ENCODE data around the gene SFMBT2. TPM values are rescaled to one million over a fixed set of nuclear protein-coding genes. Genes with fewer than 3 reads are reported as not detected.

SFMBT2 gene
- total RNA-seq, 1 experiment from 2014 or later: 0.02 TPM

- ChIA-PET POLR2A (no interaction called here), CTCF (no interaction called here), RAD21 (ENCODE audit: low non-redundant PET in 1 of 2, low total read pairs in 2 of 2, uncharacterized antibody in 2 of 2, unreplicated experiment in 2 of 2) (no interaction called here)
- Histone ChIP-seq H3K9ac (ENCODE audit: low read length) (no peak overlapping the region), H3K27me3 (ENCODE audit: insufficient read depth, low read length) (no peaks in the 10 kb centered on the region), H3K79me2 (ENCODE audit: insufficient read depth, low read length) (no peaks in the 10 kb centered on the region), H3K4me3 (replicated peaks in 1 of 2; ENCODE audit: low read depth in 1 of 2, low read length in 2 of 2) (no peak overlapping the region), H2AFZ (ENCODE audit: low read depth, low read length, poor library complexity, severe bottlenecking) (no peak overlapping the region), H3K4me2 (ENCODE audit: low read length) (no peak overlapping the region), H3K9me2 (ENCODE audit: insufficient read depth) (no peaks in the 10 kb centered on the region), H4K20me1 (ENCODE audit: insufficient read depth) (no peaks in the 10 kb centered on the region), H3K27ac (ENCODE audit: low read depth, low read length) (no peak overlapping the region), H3K36me3 (ENCODE audit: control insufficient read depth in 1 of 2, insufficient read depth in 2 of 2, low read length in 2 of 2) (no peaks in the 10 kb centered on the region), H3K4me1 (ENCODE audit: control insufficient read depth in 1 of 2, insufficient read depth in 2 of 2, low read length in 2 of 2) (no peaks in the 10 kb centered on the region), H3K9me3 (ENCODE audit: control insufficient read depth in 1 of 2, insufficient read depth in 1 of 2, low read depth in 1 of 2, low read length in 2 of 2) (no peaks in the 10 kb centered on the region)
- DNase-seq (ENCODE audit: low read depth, low spot score) (no peak), ATAC-seq (no peak)
- TF ChIP-seq ZFX (IDR thresholded peaks at IDR 0.05) (no peak), CBX3 (IDR thresholded peaks at IDR 0.05; ENCODE audit: low read depth) (no peak), ZBTB33 (IDR thresholded peaks at IDR 0.05; ENCODE audit: extremely low read depth, insufficient replicate concordance, low read length) (no peak), YY1 (IDR thresholded peaks at IDR 0.05; ENCODE audit: extremely low read depth, insufficient replicate concordance, low read depth, low read length) (no peak), EZH2phosphoT487 (IDR thresholded peaks at IDR 0.05; ENCODE audit: borderline replicate concordance) (no peak), CEBPB (IDR thresholded peaks at IDR 0.05; ENCODE audit: low read depth) (no peak), ATF3 (IDR thresholded peaks at IDR 0.05) (no peak), EZH2 (IDR thresholded peaks at IDR 0.05) (no peak), POLR2AphosphoS5 (IDR thresholded peaks at IDR 0.05; ENCODE audit: low read depth, low read length) (no peak), RAD21 (IDR thresholded peaks at IDR 0.05; ENCODE audit: low read depth) (no peak), FOSL1 (IDR thresholded peaks at IDR 0.05; ENCODE audit: low read depth) (no peak), POLR2A (IDR thresholded peaks at IDR 0.05; ENCODE audit: borderline replicate concordance, extremely low read depth, insufficient read depth, insufficient read length) (no peak), REST (IDR thresholded peaks at IDR 0.05; ENCODE audit: low read depth) (no peak), SIN3A (IDR thresholded peaks at IDR 0.05; ENCODE audit: low read depth) (no peak), JUND (IDR thresholded peaks at IDR 0.05) (no peak), ELF1 (IDR thresholded peaks at IDR 0.05; ENCODE audit: borderline replicate concordance, low read depth) (no peak), ZNF274 (IDR thresholded peaks at IDR 0.05; ENCODE audit: low read depth, low read length) (no peak), SP1 (IDR thresholded peaks at IDR 0.05; ENCODE audit: low read depth) (no peak), MAX (IDR thresholded peaks at IDR 0.05) (no peak), EGR1 (IDR thresholded peaks at IDR 0.05; ENCODE audit: low read depth) (no peak)
- BruUV-seq (replicated peaks): no TSS peak
- intact Hi-C loops (cut with micrococcal nuclease): no loop called here
These were observed 33.1 kb downstream of the SFMBT2 start for GRCh38 chr10:7377614-7378248.

Data from HCT116 (cell line).